HepG2 (cell line): ENCODE measurements around the gene NUDT7. TPM values are rescaled to one million over a fixed set of nuclear protein-coding genes. Genes with fewer than 3 reads are reported as not detected.
A peak's percentile ranks its signal among the peaks of the same experiment; 100 is the strongest.

Source experiments
- AHDC1 ChIP-seq: sonication (generic); formaldehyde crosslinking; IDR thresholded peaks from 2 replicates; pipeline ENCODE4 v1.5.1; 2020; ENCODE audit warnings: mild to moderate bottlenecking, missing genetic modification reagents, borderline replicate concordance
- ATF5 ChIP-seq: sonication (generic); formaldehyde crosslinking; IDR thresholded peaks from 2 replicates; pipeline ENCODE4 v1.4.0; 2020; ENCODE audit warnings: mild to moderate bottlenecking, low read depth, missing genetic modification reagents
- ATM ChIP-seq: fragments of 450-650 bp; IDR thresholded peaks from 2 replicates; pipeline ENCODE4 v1.7.1; 2017; ENCODE audit warnings: mild to moderate bottlenecking, borderline replicate concordance
- CENPT ChIP-seq: sonication (generic); formaldehyde crosslinking; IDR thresholded peaks from 2 replicates; pipeline ENCODE4 v1.8.0; 2022; ENCODE audit warnings: low read depth, mild to moderate bottlenecking, moderate library complexity, missing genetic modification reagents
- CHCHD3 ChIP-seq: sonication (generic); formaldehyde crosslinking; IDR thresholded peaks from 2 replicates; pipeline ENCODE4 v1.8.0; 2022; ENCODE audit warnings: mild to moderate bottlenecking, missing genetic modification reagents, moderate library complexity
- CHD4 ChIP-seq: fragments of 200-600 bp; sonication (generic); IDR thresholded peaks from 2 replicates; pipeline ENCODE4 v1.7.0; 2017; ENCODE audit warnings: mild to moderate bottlenecking, low read length, borderline replicate concordance
- DDIT3 ChIP-seq: sonication (generic); formaldehyde crosslinking; IDR thresholded peaks from 2 replicates; pipeline ENCODE4 v1.4.0; 2020; ENCODE audit warnings: mild to moderate bottlenecking, missing genetic modification reagents
- ELF1 ChIP-seq: sonication (generic); formaldehyde crosslinking; IDR thresholded peaks from 2 replicates; pipeline ENCODE4 v1.4.0; 2020; ENCODE audit warnings: missing genetic modification reagents
- ELF3 ChIP-seq: IDR thresholded peaks from 2 replicates; pipeline ENCODE4 v1.6.1; 2016; ENCODE audit warnings: missing genetic modification reagents, missing compliant biosample characterization
- GABPA ChIP-seq, 2 experiments: IDR thresholded peaks; 2 replicates each; pipeline ENCODE4 v1.6.1; 2011 to 2016; ENCODE audit warnings: low read depth in 2 of 2, low read length in 1 of 2, missing biosample characterization in 1 of 2, missing genetic modification characterization in 1 of 2
- KDM5B ChIP-seq: sonication (generic); formaldehyde crosslinking; IDR thresholded peaks from 2 replicates; pipeline ENCODE4 v1.4.0; 2020; ENCODE audit warnings: missing genetic modification reagents, mild to moderate bottlenecking, borderline replicate concordance
- PAXIP1 ChIP-seq: sonication (generic); formaldehyde crosslinking; conservative IDR thresholded peaks from 2 replicates; pipeline ENCODE4 v1.4.0; 2020; ENCODE audit warnings: mild to moderate bottlenecking, missing genetic modification reagents, moderate library complexity
- PITX1 ChIP-seq: sonication (generic); formaldehyde crosslinking; IDR thresholded peaks from 2 replicates; pipeline ENCODE4 v1.5.1; 2020; ENCODE audit warnings: mild to moderate bottlenecking, missing genetic modification reagents
- RAD21 ChIP-seq: fragments of 450-650 bp; formaldehyde crosslinking; IDR thresholded peaks from 2 replicates; pipeline ENCODE4 v1.5.0; 2020; ENCODE audit warnings: mild to moderate bottlenecking
- RAD51 ChIP-seq: fragments of 450-650 bp; IDR thresholded peaks from 2 replicates; pipeline ENCODE4 v1.6.1; 2016; ENCODE audit warnings: borderline replicate concordance
- RELA ChIP-seq: sonication (generic); formaldehyde crosslinking; IDR thresholded peaks from 2 replicates; pipeline ENCODE4 v1.4.0; 2020; ENCODE audit warnings: missing genetic modification reagents
- RFXANK ChIP-seq: IDR thresholded peaks from 2 replicates; pipeline ENCODE4 v1.6.1; 2016
- ZNF3 ChIP-seq: IDR thresholded peaks from 2 replicates; pipeline ENCODE4 v1.7.0; 2017; ENCODE audit warnings: inconsistent platforms
- ZNF614 ChIP-seq: IDR thresholded peaks from 2 replicates; pipeline ENCODE4 v1.6.1; 2018; ENCODE audit warnings: missing biosample characterization, missing genetic modification reagents, inconsistent platforms, borderline replicate concordance
- ZNF674 ChIP-seq: sonication (generic); formaldehyde crosslinking; IDR thresholded peaks from 2 replicates; pipeline ENCODE4 v1.5.0; 2020; ENCODE audit warnings: low read depth, mild to moderate bottlenecking, missing genetic modification reagents
- ZNF703 ChIP-seq: sonication (generic); formaldehyde crosslinking; IDR thresholded peaks from 2 replicates; pipeline ENCODE4 v1.5.1; 2020; ENCODE audit warnings: missing genetic modification reagents, mild to moderate bottlenecking, moderate library complexity, borderline replicate concordance
- polyA plus RNA-seq, 8 experiments: library from polyadenylated mRNA; depleted of rRNA in 3 of 8; stranded (reverse) in 7 of 8; unstranded in 1 of 8; fragments of >200 nt; fragmentation: Illumina TruSeq in 4 of 8; extraction: Trizol in 4 of 8; gene quantifications; 2 replicates each; pipeline versions ENCODE4 v1.2.1 to v1.2.3, GENCODE V29; 2011 to 2016; ENCODE audit warnings: low read depth in 4 of 8, missing spikeins in 1 of 8, mixed read lengths in 1 of 8; ENCODE audit not compliant: insufficient read depth in 1 of 8
- total RNA-seq, 5 experiments: library from RNA; depleted of rRNA; stranded (reverse); fragments of >200 nt; fragmentation: Illumina TruSeq; extraction: Trizol; gene quantifications; 2 replicates each; pipeline ENCODE4 v1.2.3, GENCODE V29; 2016; ENCODE audit warnings: low read depth in 1 of 5

Gene NUDT7
- total and polyA plus RNA-seq, 2 of the 13 experiments (the other 11 are each of a cell fraction or from before 2014, with no cell fraction given): 14.3 to 23.9 TPM

GRCh38 chr16:77749415-77749814 is 27.1 kb downstream of the NUDT7 start (continued):
- TF ChIP-seq ELF1 (CRISPR knock-in tag) (no peak), ZNF614 (no peak), CENPT (no peak), KDM5B (CRISPR knock-in tag) (no peak), ATF5 (CRISPR knock-in tag) (no peak), RAD21 (no peak), ATM (no peak), CHD4 (peak; percentile 85; the same call in 1 of the 2 replicates), RFXANK (CRISPR knock-in tag) (no peak), ELF3 (CRISPR knock-in tag) (peak; percentile 73), RAD51 (no peak), RELA (CRISPR knock-in tag) (no peak), GABPA (IDR thresholded peaks at IDR 0.05; ENCODE audit: low read depth, low read length) (no peak), GABPA (CRISPR knock-in tag; IDR thresholded peaks at IDR 0.05; ENCODE audit: low read depth) (no peak), PITX1 (no peak; the same call in 1 of the 2 replicates), ZNF674 (CRISPR knock-in tag) (no peak), ZNF3 (CRISPR knock-in tag) (no peak), ZNF703 (CRISPR knock-in tag) (no peak), AHDC1 (CRISPR knock-in tag) (peak; percentile 95), PAXIP1 (CRISPR knock-in tag) (peak; percentile 97), CHCHD3 (CRISPR knock-in tag) (no peak), DDIT3 (CRISPR knock-in tag) (no peak)
